ENCODE data around the gene HNRNPA3.
"Not testable (repeated sequence)": the region's sequence is repeated elsewhere in the genome, so short reads cannot be mapped to it uniquely, and the experiment has no call there.

- TF ChIP-seq, protein P1, sequence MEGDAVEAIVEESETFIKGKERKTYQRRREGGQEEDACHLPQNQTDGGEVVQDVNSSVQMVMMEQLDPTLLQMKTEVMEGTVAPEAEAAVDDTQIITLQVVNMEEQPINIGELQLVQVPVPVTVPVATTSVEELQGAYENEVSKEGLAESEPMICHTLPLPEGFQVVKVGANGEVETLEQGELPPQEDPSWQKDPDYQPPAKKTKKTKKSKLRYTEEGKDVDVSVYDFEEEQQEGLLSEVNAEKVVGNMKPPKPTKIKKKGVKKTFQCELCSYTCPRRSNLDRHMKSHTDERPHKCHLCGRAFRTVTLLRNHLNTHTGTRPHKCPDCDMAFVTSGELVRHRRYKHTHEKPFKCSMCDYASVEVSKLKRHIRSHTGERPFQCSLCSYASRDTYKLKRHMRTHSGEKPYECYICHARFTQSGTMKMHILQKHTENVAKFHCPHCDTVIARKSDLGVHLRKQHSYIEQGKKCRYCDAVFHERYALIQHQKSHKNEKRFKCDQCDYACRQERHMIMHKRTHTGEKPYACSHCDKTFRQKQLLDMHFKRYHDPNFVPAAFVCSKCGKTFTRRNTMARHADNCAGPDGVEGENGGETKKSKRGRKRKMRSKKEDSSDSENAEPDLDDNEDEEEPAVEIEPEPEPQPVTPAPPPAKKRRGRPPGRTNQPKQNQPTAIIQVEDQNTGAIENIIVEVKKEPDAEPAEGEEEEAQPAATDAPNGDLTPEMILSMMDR (IDR thresholded peaks at IDR 0.05), result not testable (repeated sequence)
- not testable (repeated sequence) for TF ChIP-seq POLR2A (IDR thresholded peaks at IDR 0.05)
These were observed 54.4 kb downstream of the HNRNPA3 start for GRCh38 chr2:177266955-177267354.
